ENCODE results near the gene ASCL5.

ASCL5 gene

GRCh38 chr1:201111672-201112071 lies 15.3 kb downstream of the ASCL5 start:
- DNase-seq = no peak

DNA sequence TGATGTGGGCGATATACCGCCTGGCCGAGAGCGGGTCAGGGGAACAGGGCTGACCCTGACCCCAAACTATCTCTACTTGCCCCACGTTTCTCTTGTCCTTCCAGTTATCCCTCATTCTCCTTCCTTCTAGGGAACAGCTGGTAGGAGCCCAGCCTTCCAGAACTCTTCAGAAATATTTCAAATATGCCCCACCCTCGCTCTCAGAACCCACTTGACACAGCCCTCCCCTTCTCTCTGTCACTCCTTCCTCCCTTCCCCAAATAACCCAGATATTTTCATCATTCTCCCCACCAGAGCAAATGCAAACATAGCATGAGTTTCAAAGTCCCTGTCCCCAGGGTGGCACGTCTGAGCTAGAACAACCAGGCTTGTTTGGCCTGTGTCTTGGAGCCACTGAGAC lies 15.8 kb downstream of the ASCL5 start:
- no peak for DNase-seq

- DNase-seq = no peak
Measured at GRCh38 chr1:201110616-201111015, 16.4 kb downstream of the ASCL5 start.

DNA sequence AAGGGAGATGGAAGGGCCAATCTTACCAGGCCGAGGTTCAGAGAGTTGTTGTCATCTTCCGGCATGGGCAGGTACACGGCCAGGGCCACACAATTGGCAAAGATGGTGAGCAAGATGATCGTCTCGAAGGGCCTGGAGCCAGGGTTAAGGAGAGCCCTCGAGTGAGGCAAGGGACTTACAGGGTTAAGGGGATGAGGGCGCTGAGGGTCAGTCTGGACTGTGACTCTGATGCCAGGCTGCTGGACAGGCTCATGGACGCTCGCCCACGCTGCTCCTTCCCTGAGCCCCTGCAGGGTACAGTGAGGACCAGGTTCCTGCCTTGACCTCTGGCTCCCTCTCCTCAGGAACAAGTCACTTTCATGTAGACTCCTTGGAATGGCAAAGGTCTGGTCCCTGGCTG lies 16.8 kb downstream of the ASCL5 start:
- DNase-seq = no peak

DNA sequence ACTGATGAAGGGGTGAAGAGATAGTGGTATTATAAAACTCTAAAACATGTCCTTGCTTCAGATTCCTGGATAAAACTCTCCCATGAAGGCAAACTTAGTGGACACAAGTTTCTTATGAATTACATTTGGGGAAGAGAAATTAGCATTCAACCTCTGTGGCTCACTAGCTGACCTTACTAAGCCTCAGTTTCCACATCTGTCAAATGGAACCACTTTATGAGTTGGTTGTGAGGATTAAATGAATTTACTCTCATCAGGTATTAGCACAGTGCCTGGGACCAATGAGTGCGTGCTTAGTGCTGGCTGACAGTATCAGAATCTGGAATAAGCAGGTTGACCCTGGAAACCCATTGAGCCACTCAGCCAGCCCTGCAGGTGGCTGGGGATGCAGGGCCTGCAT lies 17.3 kb downstream of the ASCL5 start:
- DNase-seq = no peak

DNA sequence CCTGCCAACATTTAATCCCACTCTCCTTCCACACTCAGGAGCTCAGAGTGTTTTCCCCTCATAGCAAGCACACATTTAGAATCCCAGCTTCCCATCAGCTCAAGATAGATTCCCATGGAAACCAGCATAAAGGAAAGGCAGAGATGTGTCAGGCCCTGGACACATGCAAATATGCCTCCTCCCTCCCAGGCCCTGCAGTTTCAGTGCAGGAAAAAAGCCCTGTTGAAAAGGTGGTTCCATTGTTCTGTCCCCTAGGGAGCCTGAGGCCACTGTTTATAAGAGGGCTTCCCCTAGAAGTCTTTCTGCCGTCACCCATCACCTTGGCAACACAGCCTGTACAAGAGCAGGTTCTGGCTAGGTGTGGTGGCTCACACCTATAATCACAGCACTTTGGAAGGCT lies 18.4 kb downstream of the ASCL5 start:
- peak in 8 of 51 donors; percentile 3 to 38 (median 16) for DNase-seq

DNA sequence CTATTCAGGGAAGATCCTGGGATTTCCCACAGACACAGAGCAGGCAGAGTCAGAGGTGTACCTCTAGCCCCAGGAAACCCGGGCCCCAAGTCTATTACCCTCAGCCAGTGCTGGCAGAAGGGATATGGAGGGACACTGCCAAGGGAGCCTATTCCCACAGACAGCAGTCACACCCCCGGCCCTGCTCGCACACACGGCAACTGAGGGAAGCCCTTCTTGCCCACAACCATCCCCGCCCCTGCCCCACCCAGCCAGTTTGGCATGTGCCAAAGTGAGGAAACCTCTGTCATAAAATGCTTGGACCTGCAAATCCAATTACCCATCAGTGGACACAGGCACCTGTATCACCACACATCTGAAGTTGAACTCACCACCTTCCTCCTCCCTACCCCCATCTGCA lies 21.3 kb downstream of the ASCL5 start:
- DNase-seq = no peak

- DNase-seq = no peak
Measured at GRCh38 chr1:201104141-201104540, 22.8 kb downstream of the ASCL5 start.

DNA sequence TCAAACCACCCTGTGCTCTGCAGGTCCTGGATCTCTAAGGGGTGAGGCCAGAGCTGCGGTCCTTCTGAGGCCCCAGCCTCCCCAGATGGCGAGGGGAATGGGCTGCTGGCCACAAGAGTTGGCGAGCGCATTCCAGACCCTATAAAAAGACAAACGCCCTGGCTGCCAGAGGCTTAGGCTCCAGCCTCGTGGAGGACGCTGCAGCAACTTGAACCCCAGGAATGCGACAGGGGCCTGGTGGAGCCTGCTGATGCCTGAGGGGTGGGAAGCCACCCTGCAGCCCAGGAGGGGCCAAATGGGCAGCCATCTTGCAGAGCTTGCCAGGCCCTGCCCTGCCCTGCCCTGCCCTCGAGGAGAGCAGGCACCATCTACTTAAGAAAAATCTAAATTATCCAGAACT lies 23.3 kb downstream of the ASCL5 start:
- no peak for DNase-seq

- DNase-seq = no peak
Measured at GRCh38 chr1:201100169-201100930, 26.6 kb downstream of the ASCL5 start.

- DNase-seq = no peak
Measured at GRCh38 chr1:201098992-201099677, 27.8 kb downstream of the ASCL5 start.

GRCh38 chr1:201096977-201097856 lies 29.8 kb downstream of the ASCL5 start:
- DNase-seq = no peak

- peak in 4 of 51 donors; percentile 7 to 30 (median 18) for DNase-seq
Measured at GRCh38 chr1:201096041-201096461, 30.9 kb downstream of the ASCL5 start.

- peak in 23 of 51 donors; percentile 6 to 56 (median 30) for DNase-seq
Measured at GRCh38 chr1:201095581-201095980, 31.4 kb downstream of the ASCL5 start.

GRCh38 chr1:201094832-201095231 lies 32.2 kb downstream of the ASCL5 start:
- peak in 1 of 51 donors; percentile 7 for DNase-seq

DNA sequence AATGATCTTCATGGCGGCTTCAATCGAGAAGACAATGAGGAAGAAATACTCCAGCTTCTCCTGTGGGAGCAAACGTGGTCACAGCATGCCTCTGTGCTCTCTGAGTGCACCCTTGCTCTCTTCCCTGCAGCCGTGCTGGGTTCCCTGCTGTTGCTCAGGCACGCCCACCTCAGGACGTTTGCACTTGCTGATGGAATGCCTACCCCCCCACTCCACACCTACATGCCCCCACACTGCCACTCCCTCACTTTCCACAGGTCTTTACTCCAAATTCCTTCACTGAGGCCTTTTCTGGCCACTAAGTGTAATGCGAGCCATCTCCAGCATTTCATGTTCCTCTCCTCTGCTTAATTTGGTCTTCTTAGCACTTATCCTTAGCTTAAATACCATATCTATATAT lies 33.0 kb downstream of the ASCL5 start:
- DNase-seq = no peak

GRCh38 chr1:201093561-201093960 lies 33.4 kb downstream of the ASCL5 start:
- DNase-seq = no peak

- DNase-seq = no peak
Measured at GRCh38 chr1:201092738-201093137, 34.2 kb downstream of the ASCL5 start.

DNA sequence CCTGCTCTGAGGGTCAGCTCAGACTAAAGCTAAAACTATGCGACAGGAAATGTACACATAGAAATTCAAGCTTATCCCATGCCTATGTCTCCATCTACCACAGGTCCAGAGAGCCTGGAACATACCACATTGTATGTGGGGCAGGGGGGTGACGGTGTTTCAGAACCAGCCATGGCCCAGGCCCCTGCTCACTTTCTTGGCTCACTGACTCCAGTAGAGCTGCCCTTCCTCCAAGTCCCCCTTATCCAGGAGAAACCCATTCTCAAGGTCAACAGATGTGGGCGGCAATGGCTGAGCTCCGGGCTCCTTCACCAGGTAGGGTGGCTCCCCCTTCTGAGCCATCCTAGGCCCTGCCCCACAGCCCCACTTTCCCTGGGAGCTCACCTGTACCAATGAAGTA lies 35.7 kb downstream of the ASCL5 start:
- no peak for DNase-seq

DNA sequence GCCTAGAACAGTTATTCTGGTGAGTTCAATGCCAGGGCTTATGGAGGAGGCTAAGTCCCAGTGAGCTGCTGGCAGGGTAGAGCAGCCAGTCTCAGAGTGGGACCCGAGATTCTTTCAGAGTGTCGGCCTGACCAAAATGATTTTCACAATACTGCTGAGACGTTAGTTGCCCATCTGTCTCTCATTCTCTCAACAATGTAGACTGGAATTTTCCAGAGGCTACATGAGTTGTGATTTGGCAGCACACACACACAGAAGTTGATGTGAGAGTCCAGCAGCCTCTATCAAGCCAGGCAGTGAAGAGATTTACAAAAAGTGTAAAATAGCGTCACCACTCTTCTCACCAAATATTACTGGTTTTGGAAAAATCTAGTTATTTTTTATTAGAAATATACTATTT lies 36.4 kb downstream of the ASCL5 start:
- no peak for DNase-seq

DNA sequence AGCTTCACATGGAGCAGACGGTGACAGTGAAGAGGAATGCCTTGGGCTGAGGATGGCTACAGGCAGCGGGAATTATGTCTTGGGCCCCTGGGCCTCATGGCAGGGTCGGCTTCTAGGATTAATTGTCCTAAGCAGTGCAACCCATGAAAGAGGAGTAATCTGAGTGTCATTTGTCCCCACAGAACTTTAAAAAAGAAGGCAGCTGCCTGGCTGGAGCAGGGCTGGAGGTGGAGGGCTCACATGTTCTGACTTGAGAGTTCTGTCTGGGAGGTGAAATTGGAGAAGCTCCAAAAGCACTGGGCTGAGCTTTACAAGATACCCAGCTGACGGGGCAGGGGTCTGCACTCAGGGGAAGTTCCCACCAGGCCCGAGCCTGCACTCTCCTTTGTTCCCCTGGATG lies 37.4 kb downstream of the ASCL5 start:
- DNase-seq = no peak

GRCh38 chr1:201088901-201089525 lies 38.0 kb downstream of the ASCL5 start:
- DNase-seq = no peak

All from hypothalamus (tissue), 51 donors.